NCI-H187 (cell line): ENCODE data around the gene CALM1.
"Not testable (repeated sequence)": the region's sequence is repeated elsewhere in the genome, so short reads cannot be mapped to it uniquely, and the experiment has no call there.

Experiments used
- DNase-seq, 2 experiments: peaks; one replicate each; lab custom pipeline; 2025; lab: John Stamatoyannopoulos, UW

Gene CALM1

DNA sequence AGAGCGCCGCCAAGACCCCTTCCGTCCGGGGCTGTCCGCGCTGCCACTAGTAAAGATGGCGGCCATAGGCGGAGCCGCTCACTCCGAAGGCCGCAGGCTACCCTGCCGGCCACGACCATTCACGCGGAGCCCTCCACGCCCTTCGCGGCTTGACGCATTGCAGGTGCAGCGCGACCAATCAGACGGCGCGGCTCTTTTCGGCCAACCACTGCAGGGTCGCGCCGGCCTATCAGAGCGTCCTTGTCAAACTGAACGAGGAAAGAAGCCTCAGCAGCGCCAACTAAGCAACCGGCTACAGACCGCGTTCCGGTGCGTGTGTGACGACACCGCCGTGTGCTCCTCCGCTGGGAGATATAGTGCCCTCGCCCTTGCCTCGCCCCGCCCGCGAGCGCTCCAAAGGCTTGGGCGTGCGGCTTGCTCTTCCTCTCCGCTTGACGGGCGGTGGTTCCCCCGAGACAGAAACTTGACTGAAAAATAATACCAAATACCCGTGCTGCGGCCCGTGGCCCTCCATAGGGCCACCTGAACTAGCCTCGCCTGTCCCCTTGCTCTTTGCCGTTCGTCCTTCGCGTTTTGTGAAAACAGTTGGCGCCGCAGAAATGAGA is 13.6 kb upstream of the CALM1 start:
- DNase-seq = peak; percentile 98 to 99

DNA sequence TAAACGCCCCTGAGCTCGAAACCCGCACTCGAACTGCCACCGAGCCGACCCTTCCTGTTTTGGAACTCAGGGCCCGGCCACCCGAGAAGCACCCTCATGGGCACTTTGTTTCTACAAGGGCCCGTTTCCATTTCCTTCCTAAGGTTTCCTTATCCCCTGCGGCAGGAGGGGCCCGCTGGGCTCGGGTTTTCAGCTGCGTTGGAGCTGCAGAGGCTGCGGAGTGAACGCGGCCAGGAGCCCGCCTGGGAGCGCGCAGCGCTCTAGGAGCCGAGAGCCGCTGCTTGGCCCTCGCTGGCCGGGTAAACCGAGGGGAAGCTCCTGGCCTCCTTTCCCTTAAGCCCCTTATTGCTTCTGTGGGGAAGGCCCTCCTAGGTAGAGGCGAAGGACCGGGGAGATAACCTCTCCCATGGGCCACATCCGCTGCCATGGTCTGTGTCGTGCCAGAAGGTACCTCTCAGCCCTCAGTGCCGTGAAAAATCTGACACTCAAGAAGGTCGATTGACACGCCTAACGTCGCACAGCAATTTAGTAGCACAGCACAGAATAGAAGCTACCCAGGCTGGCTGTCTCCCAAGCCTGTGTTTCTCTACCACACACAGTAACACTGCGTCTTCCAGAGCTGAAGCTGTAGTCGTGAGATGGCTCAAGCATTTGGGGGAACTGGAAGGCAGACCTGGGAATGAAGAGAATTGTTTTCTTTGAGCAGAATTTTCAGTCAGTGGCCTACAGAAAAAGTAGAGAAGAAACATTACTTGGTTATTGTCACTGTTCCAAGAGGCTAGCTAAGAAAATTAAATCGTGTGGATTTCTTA is 12.9 kb upstream of the CALM1 start:
- peak; percentile 67 to 95 for DNase-seq

DNA sequence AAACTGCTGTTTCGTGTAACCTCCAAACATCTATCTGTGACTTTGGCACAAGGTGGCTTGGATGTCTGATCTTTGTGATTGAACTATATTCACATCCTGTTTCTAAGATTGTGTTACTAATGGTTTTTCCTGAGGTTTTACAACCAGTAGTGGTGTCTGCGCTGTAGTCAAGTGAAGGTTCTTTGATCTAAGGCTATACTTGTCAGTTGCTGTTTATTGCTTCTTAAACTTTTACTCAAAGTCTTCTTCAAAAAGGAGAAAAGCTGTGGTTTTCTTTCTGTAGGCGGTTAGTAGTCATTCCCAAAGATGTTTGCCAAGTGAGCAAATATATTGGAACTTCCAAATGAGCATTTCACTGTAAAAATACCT is 12.3 kb upstream of the CALM1 start:
- DNase-seq = no peak

DNA sequence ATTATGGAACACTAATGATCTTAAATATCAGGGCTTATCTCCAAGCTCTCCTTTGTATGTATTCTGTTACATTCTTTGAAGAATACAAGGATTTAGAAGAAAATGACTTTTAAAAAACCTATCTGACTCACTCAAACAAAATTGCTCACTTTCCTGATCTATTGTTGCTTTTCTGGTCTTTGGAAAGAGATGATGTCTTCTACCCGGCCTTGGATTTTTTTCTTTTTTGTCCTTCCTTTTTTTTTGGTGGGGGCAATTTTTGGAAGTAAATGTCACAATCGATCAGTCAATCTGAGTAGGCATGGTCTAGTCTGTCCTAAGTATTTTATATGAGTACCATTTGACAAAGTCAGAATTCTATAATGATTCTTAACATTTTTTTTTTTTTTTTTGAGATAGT is 10.5 kb upstream of the CALM1 start:
- no peak for DNase-seq

DNA sequence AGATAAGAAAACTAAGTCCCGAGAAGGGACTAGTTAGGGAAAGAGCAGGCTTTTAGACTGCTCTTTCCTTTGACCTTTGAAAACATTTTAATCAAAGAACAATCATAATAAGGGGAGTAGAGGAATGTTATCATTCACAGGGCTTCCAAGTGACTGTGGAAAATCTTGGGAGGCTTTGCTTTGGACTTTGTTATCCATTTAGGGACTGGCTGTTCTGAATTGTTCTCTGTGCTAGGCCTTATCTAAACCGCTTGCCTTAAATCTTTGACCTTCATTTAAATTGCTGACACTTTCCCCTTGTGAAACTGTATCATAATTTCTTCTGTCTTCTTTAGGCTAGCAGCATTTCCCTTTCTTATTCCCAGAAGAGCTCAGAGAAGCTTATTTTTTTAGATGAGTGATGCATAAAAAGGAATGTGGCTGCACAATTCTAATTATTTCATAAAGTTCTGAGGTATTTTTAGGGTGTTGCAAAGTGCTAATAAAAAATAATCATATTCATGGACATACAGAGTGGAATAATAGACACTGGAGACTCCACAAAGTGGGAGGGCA is 9.5 kb upstream of the CALM1 start:
- no peak for DNase-seq

DNA sequence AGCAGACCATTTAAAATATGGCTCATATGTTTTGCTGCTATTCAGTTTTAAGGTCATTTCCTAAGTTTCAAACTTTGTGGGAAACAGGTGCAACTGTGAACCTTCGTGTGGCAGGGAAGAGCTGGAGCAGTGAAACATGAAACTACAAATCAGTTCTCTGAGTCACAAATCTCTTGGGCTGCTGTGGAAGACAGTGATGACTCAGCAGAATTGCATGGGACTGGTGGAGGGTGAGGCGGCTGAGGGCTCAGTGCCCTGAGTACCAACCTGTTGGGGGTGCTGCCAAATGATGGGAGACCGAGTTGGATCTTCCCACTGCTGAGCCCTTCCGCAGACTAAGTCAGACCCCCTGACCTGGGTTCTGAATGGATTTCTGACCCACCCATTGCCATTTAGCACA is 8.4 kb upstream of the CALM1 start:
- DNase-seq = no peak

DNA sequence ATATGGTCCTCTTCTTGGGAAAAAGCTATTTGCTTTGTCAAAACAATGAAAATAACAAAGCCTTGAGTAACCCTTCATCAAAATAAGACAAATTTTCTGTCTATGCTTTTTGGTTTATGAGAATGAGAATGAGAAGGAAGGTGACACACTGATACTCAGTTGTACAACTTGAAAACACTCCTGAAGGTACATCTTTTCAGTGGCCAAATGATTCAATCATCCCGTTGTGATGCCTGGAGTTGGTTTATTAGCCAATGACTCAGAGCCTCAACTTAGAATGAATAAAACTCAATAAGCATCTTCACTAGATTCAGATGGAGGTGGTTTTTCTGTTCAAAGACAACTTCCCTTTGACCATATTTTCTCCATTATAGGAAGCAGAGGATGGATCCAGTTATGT is 7.8 kb upstream of the CALM1 start:
- DNase-seq = no peak

DNA sequence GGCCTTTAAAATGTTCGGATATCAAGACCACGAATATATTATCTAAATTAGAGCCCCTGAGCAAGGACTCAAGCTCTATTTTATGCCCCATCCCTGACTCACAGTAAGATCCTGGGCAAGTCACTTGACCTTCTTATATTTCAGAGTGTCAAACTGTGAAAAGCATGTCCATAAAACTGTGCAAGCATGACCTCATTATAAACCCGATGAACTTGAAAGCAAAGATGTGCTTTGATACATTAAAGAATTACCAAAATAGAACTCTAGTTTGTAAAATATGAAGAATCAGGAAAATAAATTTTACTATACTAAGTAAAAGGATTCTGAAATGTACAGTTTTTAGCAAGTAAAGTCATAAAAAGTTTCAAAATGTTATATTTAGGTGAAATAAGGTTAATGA is 2.9 kb upstream of the CALM1 start:
- no peak for DNase-seq

DNA sequence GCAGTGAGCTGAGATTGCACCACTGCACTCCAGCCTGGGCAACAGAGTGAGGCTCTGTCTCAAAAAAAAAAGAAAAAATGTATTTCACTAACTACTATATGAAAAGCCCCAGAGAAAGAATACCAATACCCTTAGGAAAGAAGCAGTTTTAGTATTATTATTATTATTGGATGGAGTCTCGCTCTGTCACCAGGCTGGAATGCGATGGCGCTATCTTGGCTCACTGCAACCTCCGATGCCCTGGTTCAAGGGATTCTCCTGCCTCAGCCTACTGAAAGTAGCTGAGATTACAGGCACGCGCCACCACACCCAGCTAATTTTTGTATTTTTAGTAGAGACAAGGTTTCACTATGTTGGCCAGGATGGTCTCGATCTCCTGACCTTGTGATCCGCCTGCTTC is 2.0 kb upstream of the CALM1 start:
- DNase-seq = not testable (repeated sequence)

DNA sequence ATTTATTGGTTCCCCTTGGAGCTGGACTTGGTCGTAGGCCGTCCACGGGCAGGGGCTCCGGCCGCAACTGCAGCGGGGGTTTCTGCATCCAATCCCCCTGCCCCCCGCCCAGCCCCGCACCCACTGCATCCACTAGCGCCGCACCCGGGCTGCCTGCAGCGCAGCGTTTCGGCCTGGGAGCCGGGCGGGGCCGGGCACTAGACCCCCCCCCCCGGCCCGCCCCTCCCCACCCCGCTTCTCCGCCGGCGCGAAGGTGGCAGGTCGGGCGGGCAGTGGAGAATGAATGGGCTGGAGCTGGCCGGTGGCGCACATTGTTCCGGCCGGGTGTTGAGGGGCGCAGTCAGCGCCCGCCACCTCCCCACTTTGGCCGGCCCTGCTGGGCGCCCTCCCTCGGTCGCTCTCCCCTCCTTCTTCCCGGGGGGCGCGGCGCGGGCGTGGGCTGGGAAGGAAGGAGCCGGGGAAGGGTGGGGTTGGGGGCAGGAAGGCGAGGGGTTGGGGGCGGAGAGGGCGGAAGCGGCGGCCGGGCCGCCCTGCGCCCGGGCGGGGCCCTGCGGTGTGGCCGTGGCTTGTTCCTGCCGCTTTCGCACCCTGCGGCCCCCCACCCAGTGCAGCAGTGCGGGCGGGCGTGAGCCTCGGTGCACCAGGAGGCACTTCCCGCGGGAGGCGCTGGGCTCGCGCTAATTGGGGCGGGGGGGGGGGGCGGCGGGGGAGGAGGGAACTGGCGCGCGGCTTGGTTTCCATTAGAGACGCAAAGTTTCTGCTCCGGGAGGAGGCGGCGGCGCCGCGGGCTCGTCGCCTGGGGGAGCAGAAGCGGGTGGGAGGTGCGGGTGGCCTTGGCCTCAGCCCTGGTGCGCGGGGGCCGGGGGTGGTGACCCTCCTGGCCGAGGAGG is 841 bp downstream of the CALM1 start:
- DNase-seq = peak; percentile 66 to 69

DNA sequence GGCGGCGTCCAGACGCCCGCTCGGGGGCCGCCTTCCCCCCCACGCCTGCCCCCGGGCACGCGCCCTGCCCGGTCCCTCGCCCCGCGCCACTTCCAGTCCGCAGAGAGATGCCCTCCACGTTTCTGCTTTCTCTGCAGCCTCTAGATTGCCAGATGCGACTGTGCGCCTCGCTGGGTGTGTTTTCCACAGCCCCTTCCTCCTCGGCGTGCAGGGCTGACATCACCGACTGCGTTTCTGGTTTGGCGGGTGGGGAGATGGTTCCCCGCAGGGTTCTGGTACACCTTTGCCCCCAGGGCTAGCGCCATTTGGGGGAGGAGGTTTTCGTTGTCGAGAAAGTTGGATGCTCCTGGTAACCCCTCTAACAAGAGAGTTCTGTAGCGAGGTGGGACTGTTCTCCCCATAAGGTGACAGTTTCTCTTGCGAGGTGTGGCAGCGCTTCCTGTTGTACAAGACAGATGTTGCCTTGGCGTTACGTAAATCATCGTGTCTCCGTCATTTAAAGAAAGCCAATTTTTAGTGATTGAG is 1.5 kb downstream of the CALM1 start:
- no peak for DNase-seq

DNA sequence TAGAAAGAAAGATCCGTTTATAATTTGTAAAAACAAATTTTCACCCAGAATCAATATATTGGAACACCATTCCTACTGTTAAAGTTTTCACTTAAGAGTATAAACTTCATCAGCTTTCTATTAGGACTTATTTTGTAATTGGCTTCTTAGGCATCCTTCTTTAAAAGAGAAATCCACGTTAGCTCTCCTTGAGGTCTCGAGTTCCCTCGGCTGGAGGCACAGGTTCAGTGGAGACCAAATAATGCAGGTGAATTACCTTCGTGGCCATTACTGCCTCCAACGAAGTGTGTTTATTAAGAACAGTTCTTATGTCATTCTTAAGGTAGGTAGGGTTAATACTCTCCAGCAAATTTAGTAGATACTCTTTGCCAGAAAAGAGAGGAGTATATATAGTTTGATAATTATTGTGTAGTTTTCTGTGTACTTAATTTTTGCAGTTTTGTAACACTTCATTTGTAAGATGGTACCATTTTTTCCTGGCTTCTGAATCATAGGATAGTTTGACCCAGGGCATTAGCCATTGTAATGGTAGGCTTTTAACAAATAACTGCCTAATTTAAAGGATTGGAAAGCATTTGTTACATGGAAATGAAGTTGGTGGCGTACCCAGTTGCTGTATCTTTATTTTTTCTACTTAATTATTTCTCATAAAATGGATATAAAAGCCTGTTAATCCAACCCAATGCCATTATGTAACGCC is 2.2 kb downstream of the CALM1 start:
- no peak for DNase-seq

DNA sequence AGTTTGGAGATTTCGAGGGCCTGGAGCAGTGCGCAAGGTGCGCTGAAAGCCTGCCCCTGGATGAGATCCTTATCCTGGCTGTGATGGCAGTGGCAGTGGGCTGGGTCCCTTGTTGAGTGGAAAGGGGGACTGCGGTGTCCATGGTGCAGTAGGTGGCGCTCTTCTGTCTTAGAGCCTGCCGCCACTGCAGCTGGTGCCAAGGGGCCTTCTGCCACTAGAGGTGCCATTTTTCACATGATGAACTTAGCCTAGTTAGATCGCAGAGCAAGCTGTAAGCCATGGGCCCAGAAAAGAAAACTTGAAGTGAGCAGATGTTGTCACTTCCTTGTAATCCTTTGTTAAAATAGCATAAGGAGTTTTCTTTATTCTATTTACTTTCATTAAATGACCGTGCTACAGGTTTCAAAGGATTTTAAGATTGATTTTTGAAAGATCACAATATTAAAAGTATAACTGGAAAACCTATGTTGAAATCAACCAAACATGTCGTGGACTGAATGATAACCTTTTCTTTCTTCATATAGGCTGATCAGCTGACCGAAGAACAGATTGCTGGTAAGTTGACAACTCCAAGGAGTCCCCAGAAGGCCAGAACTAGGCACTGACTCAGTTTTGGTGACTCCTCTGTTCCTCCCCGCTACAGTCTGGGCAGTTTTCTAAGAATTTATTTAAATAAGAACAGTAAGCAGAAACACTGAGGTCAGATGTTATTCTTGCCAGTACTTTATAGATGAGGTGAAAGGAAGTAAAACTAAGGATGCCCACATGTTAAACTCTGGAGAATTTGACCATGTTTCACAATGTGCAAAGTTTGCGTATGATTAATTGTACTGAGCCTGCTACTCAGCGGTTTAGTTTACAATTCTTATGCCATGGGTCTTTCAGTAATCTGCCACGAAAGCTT is 3.0 kb downstream of the CALM1 start:
- peak; percentile 89 to 93 for DNase-seq

DNA sequence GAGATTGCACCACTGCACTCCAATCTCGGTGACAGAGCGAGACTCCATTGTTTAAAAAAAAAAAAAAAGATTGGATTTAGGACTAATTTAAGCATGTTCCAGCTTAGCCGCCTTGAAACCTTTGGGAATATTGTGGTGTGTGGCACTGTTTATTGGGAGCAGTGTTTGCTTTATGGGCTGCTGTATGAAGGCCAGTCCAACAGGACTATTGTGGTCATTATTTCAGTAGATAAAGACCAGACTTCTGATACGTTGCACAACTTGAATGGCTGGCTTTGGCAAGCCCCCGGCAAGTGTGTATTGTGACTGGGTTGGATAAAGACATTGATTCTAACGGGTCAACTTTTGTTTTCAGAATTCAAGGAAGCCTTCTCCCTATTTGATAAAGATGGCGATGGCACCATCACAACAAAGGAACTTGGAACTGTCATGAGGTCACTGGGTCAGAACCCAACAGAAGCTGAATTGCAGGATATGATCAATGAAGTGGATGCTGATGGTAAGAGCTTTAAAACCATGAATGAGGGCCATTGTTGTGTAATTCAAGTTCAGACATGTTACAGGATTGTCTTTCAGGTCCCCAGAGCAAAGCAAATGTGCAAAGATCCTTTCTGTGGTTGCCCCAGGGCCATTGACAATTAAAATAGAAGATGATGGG is 4.2 kb downstream of the CALM1 start:
- DNase-seq = peak in 1 of 2 experiments; percentile 21

DNA sequence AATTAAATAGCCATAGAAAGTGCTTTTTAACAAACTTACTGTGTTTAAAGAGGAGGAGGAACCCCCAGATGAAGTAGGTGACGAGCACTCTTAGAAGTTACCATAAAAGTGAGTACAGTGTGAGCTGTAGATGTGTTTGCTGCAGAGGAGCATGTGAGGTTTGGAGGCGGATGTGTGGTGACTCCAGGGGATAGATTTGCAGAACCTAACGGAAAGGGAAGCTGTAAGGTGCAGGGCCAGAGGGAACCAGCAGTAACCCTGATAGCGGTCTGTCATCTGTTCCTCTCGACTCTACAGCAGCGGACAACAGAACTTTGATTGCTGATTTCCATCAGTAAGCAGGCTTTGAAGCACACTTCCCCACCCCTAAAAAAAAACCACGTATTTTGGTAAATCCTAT is 5.2 kb downstream of the CALM1 start:
- DNase-seq = no peak

DNA sequence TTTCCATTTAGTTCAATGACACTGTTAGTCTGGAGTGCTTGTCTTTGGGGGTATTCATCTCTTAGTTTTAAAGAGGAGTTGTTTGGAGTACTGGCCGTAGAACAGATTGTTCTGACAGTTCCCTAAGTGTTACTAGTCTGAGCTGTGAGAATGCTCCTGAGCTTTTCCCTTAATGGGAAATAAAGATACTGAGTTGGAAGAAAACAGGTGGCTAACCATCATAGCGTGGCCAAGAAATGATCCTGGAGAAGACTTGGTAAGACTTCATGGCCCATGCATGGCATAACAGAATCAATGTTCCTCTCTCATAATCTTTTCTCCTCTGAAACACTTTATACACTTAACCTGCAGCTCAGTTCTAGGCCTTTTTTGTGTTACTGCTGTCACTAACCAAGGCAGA is 6.2 kb downstream of the CALM1 start:
- no peak for DNase-seq

DNA sequence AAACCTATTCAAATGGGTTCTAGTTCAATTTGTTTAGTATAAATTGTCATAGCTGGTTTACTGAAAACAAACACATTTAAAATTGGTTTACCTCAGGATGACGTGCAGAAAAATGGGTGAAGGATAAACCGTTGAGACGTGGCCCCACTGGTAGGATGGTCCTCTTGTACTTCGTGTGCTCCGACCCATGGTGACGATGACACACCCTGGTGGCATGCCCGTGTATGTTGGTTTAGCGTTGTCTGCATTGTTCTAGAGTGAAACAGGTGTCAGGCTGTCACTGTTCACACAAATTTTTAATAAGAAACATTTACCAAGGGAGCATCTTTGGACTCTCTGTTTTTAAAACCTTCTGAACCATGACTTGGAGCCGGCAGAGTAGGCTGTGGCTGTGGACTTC is 8.3 kb downstream of the CALM1 start:
- DNase-seq = no peak

DNA sequence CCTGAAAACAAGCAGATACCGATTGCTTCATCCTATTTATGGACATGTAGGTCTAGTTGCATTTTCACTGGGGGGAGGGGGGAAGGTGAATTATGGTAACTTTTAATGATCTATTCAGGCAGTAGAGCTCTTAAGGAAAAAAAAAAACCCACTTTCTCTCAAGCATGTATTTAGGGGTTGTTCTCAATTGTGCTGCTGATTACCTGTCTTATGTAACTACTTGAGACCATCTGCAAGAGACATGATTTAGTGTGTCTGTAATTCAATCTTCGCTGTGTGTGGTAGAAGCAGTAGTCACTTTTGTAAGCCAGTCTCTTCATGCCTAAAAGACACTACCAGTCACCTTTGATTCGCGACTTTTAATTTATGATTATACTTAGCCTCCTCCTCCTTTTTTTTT is 8.9 kb downstream of the CALM1 start:
- peak; percentile 85 to 97 for DNase-seq

DNA sequence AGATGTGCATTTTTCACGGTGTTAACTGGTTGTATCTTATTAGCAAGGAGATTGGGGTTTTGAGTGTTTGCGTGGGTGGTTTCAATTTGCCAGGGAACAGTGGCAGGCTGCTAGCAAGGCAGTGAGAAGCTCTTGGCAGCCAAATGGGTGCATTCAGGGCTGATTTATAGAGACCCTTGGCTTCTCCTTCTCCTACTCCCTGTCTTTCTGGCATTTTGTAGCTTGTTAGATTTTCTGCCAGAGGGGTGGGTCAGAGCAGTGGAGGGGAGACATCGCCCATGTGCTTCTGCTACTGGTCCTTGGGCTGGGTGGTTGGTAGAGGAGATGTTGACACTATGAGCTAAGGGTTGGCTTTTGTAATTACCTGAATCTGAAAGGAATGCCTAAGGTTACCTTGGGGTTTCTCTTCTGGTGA is 9.6 kb downstream of the CALM1 start:
- DNase-seq = peak in 1 of 2 experiments; percentile 73

DNA sequence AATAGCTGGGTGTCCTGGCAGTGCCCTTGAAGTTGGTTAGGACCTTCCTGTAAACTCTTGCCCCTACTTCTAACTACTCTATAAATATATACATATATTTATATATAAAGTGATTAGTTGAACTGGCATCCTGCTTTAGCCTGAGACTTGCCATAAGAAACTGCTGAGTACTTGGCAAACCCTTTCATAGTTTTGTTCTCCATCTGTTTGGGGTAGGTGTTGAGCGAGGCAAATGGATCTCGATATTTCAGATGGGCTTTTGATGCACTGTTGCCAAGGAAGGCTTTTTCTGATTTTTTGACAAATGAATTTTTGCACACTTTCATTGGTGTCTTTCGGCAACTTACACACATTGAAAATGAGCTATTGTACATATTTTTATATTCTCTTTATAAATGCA is 10.4 kb downstream of the CALM1 start:
- no peak for DNase-seq
